K562 (cell line): ENCODE results near the gene SLC30A1. TPM values are rescaled to one million over a fixed set of nuclear protein-coding genes. Genes with fewer than 3 reads are reported as not detected.

Experiments
- ATAC-seq: fragments of 200-7000 bp; cut with Tn5 transposase; 3 replicates; pipeline ENCODE4 v1.9.1; 2020; ENCODE audit warnings: moderate library complexity
- BruUV-seq: library from RNA; stranded (reverse); fragments of 400-500 nt; replicated peaks from 2 replicates; lab custom pipeline; 2021; lab: Mats Ljungman, UMichigan
- CTCF ChIA-PET: fragments of 300-600 bp; formaldehyde crosslinking; extraction: SDS; loops from one replicate; lab custom pipeline; 2021; ENCODE audit warnings: low intra/inter-chr PET ratio; lab: Yijun Ruan, JAX
- POLR2A ChIA-PET: fragments of 300-600, 350-650 bp; sonication (Branson Sonifier 250); formaldehyde crosslinking; extraction: SDS; loops from one replicate; lab custom pipeline; 2021; ENCODE audit warnings: antibody characterized with exemption, inconsistent platforms; lab: Yijun Ruan, JAX
- DNase-seq, 4 experiments: peaks; one replicate each; pipeline versions ENCODE4 v3.0.0 to v3.0.0-alpha.2; 2011 to 2018; ENCODE audit warnings: low spot score in 3 of 4, mixed read lengths in 3 of 4; ENCODE audit errors: extremely low read depth in 1 of 4
- FAIRE-seq: peaks from 2 replicates; lab custom pipeline; 2011; peaks lifted over from hg19 to GRCh38; lab: Jason Lieb, UNC
- H2AFZ ChIP-seq: 2 replicates; pipeline ENCODE4 v1.6.0; 2011; ENCODE audit warnings: low read depth, low read length, control low read depth, inconsistent platforms
- H3K27ac ChIP-seq: fragments of 200-600 bp; 3 replicates; pipeline ENCODE4 v1.8.0; 2011; ENCODE audit warnings: low read depth, mild to moderate bottlenecking, control low read depth, inconsistent platforms, low read length, moderate library complexity, mixed read lengths; ENCODE audit errors: extremely low read depth
- H3K27me3 ChIP-seq, 2 experiments: fragments of 300-600 bp in 1 of 2; 2 replicates in 1 of 2; 3 replicates in 1 of 2; pipeline versions ENCODE4 v1.6.0 to v1.8.0; 2011; ENCODE audit warnings: inconsistent platforms in 2 of 2, low read length in 2 of 2, mild to moderate bottlenecking in 1 of 2, mixed read lengths in 1 of 2, moderate library complexity in 1 of 2; ENCODE audit not compliant: control insufficient read depth in 2 of 2, insufficient read depth in 2 of 2
- H3K36me3 ChIP-seq: fragments of 300-600 bp; 3 replicates; pipeline ENCODE4 v1.8.0; 2011; ENCODE audit warnings: mild to moderate bottlenecking, low read length, inconsistent platforms; ENCODE audit not compliant: control insufficient read depth, insufficient read depth
- H3K4me1 ChIP-seq, 2 experiments: fragments of 200-600 bp in 1 of 2; replicated peaks in 1 of 2; 2 replicates in 1 of 2; 3 replicates in 1 of 2; pipeline versions ENCODE4 v1.5.1 to v1.8.0; 2011; ENCODE audit warnings: inconsistent platforms in 2 of 2, low read length in 2 of 2, mild to moderate bottlenecking in 1 of 2, mixed read lengths in 1 of 2, moderate library complexity in 1 of 2; ENCODE audit not compliant: control insufficient read depth in 2 of 2, insufficient read depth in 2 of 2
- H3K4me2 ChIP-seq: 2 replicates; pipeline ENCODE4 v1.6.1; 2011; ENCODE audit warnings: low read length, control low read depth, inconsistent platforms, mixed read lengths; ENCODE audit not compliant: insufficient read depth
- H3K4me3 ChIP-seq: fragments of 200-600 bp; sonication (generic), shearing (Covaris generic); 2 replicates; pipeline ENCODE4 v1.5.1; 2016; ENCODE audit warnings: control low read depth, inconsistent platforms
- H3K79me2 ChIP-seq: fragments of 200-600 bp; 3 replicates; pipeline ENCODE4 v1.8.0; 2011; ENCODE audit warnings: low read length, inconsistent platforms; ENCODE audit not compliant: control insufficient read depth, insufficient read depth
- H3K9ac ChIP-seq, 2 experiments: 2 replicates each; pipeline versions ENCODE4 v1.6.0 to v1.6.1; 2011; ENCODE audit warnings: low read depth in 2 of 2, low read length in 2 of 2, control low read depth in 1 of 2, inconsistent platforms in 1 of 2, mild to moderate bottlenecking in 1 of 2, mixed read lengths in 1 of 2; ENCODE audit not compliant: insufficient read depth in 1 of 2
- H3K9me1 ChIP-seq: one replicate; pipeline ENCODE4 v1.6.0; 2011; ENCODE audit warnings: inconsistent platforms, mild to moderate bottlenecking, low read length, moderate library complexity; ENCODE audit not compliant: control insufficient read depth, insufficient read depth
- H3K9me3 ChIP-seq: replicated peaks from 2 replicates; pipeline ENCODE4 v1.5.1; 2011; ENCODE audit warnings: low read depth, low read length, inconsistent platforms; ENCODE audit not compliant: control insufficient read depth, insufficient read depth
- H4K20me1 ChIP-seq: replicated peaks from 2 replicates; pipeline ENCODE4 v1.6.1; 2011; ENCODE audit warnings: low read length, inconsistent platforms, mixed read lengths; ENCODE audit not compliant: control insufficient read depth, insufficient read depth
- HDAC1 ChIP-seq, 2 experiments: fragments of 450-650 bp; IDR thresholded peaks; 2 replicates each; pipeline ENCODE4 v1.6.1; 2016 to 2017; ENCODE audit warnings: inconsistent platforms in 1 of 2, mild to moderate bottlenecking in 1 of 2, moderate library complexity in 1 of 2
- TFAM ChIP-seq: fragments of 250-450 bp; sonication (Bioruptor Pico); conservative IDR thresholded peaks from 2 replicates; pipeline ENCODE4 v1.5.0; 2021; ENCODE audit warnings: mild to moderate bottlenecking, moderate library complexity
- WGBS: fragments of 100-300 bp; shearing (Covaris generic); methylation state at CpG from one replicate; pipeline ENCODE4 v1.1.6; 2016; ENCODE audit warnings: low coverage, mixed read lengths; ENCODE audit not compliant: insufficient coverage; ENCODE audit errors: missing lambda C conversion rate; 5-methylcytosine and 5-hydroxymethylcytosine counted together
- in situ Hi-C: fragments of 300-500 bp; cut with MboI; formaldehyde crosslinking; loops from 4 replicates; pipeline ENCODE4 v1.15.0; 2018; ENCODE audit warnings: inconsistent platforms, mixed read lengths
- intact Hi-C: fragments of 100-400 bp; cut with micrococcal nuclease; formaldehyde crosslinking; loops from 2 replicates; pipeline ENCODE4 v1.14.2; 2022
- polyA plus RNA-seq, 8 experiments: library from polyadenylated mRNA; depleted of rRNA in 4 of 8; stranded (reverse) in 5 of 8; unstranded in 3 of 8; fragments of >200 nt; fragmentation: Nextera tagmentation in 2 of 8; fragmentation: Illumina TruSeq in 1 of 8; extraction: Ambion mirVana in 2 of 8; extraction: Trizol in 1 of 8; gene quantifications; 2 replicates each; pipeline versions ENCODE4 v1.2.1 to v1.2.3, GENCODE V29; 2011 to 2014; ENCODE audit warnings: inconsistent platforms in 1 of 8, missing spikeins in 1 of 8
- total RNA-seq, 7 experiments: library from RNA; depleted of rRNA in 6 of 7; stranded (reverse); fragments of >200 nt in 6 of 7; fragmentation: Illumina TruSeq in 2 of 7; extraction: Trizol in 2 of 7; gene quantifications; 2 replicates each; pipeline versions ENCODE4 v1.2.1 to v1.2.3, GENCODE V29; 2011 to 2021; ENCODE audit warnings: low replicate concordance in 1 of 7
- TF ChIP-seq, protein P1 (sequence below), 2 experiments: fragments of 450-650 bp in 1 of 2; sonication (generic) in 1 of 2; formaldehyde crosslinking in 1 of 2; IDR thresholded peaks; 2 replicates each; pipeline versions ENCODE4 v1.7.1 to v1.9.0; 2016 to 2022; ENCODE audit warnings: inconsistent platforms in 1 of 2, mild to moderate bottlenecking in 1 of 2, missing genetic modification reagents in 1 of 2
- TF ChIP-seq, protein P2 (sequence below), 2 experiments: fragments of 450-650 bp; IDR thresholded peaks; 2 replicates each; pipeline ENCODE4 v1.6.1; 2016
- TF ChIP-seq, protein P3 (sequence below), 2 experiments: fragments of 450-650 bp; IDR thresholded peaks; 2 replicates each; pipeline ENCODE4 v1.6.1; 2018; ENCODE audit warnings: mild to moderate bottlenecking in 2 of 2, low read depth in 1 of 2; ENCODE audit not compliant: partially characterized antibody in 2 of 2

SLC30A1 gene
- total and polyA plus RNA-seq, 9 of the 15 experiments (the other 6 are each of a cell fraction or from before 2014, with no cell fraction given): 4.1 to 14.4 (median 6.6) TPM

DNA sequence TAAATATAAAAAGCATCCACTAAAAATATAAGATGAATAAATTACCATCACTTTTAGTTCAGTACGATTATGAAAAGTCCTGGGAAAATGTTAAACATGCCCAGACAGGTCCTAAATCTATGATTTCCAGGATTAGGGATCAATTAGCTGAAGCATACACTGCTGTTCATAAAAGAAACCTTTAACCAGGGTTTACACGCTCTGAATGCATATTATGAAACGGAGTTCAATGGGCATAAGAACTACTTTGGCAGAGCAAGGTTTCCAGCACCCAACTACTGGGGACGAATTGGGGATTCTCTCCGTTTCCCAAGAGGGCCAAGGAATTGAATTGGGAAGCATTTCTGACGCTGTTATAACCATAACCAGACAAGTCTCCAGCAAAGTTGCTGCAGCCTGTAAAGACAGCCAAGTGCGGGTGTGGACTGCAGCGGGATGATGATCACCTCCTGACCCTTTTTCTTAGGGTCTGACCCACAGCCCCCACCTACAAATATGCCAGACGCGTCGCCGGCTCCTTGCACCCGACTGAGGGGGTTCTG lies 1.6 kb downstream of the SLC30A1 start:
- DNase-seq (no peak), ATAC-seq (no peak), FAIRE-seq (no peak)
- H3K27me3 ChIP-seq: no peaks in the 10 kb centered on the region
- H3K27ac ChIP-seq: no peak overlapping the region; the same call in 2 of the 3 replicates
- intact Hi-C loops: loop anchor here (1.0 kb wide), 2 partner anchors 48 to 78 kb away; no protein-coding TSS in a partner anchor
- H3K36me3 ChIP-seq: peaks cover 33% of the 10 kb centered on the region
- ChIA-PET POLR2A (no interaction called here), CTCF (interaction anchor here (1.2 to 3.8 kb wide), 3 partner anchors 63 to 78 kb away, joined by 5 to 36 read pairs (median 8); no protein-coding TSS in a partner anchor)
- peak overlapping the region; percentile 92 for H2AFZ ChIP-seq
- peaks cover 20 to 21% of the 10 kb centered on the region in 2 experiments; a peak in 4 of 5 replicates for H3K4me1 ChIP-seq
- H4K20me1 ChIP-seq: peaks cover 5% of the 10 kb centered on the region
- WGBS: 2% methylated on average over 13 of the region's 13 CpGs
- in situ Hi-C loops: no loop called here
- no peaks in the 10 kb centered on the region for H3K9me3 ChIP-seq
- no TSS peak for BruUV-seq
- peak overlapping the region; percentile 95 for H3K4me2 ChIP-seq
- peaks cover 50% of the 10 kb centered on the region for H3K79me2 ChIP-seq
- H3K9ac ChIP-seq: peak overlapping the region; percentile 77 to 97
- no peaks in the 10 kb centered on the region for H3K9me1 ChIP-seq
- peak overlapping the region; percentile 75 for H3K4me3 ChIP-seq
- TF ChIP-seq, protein P1, sequence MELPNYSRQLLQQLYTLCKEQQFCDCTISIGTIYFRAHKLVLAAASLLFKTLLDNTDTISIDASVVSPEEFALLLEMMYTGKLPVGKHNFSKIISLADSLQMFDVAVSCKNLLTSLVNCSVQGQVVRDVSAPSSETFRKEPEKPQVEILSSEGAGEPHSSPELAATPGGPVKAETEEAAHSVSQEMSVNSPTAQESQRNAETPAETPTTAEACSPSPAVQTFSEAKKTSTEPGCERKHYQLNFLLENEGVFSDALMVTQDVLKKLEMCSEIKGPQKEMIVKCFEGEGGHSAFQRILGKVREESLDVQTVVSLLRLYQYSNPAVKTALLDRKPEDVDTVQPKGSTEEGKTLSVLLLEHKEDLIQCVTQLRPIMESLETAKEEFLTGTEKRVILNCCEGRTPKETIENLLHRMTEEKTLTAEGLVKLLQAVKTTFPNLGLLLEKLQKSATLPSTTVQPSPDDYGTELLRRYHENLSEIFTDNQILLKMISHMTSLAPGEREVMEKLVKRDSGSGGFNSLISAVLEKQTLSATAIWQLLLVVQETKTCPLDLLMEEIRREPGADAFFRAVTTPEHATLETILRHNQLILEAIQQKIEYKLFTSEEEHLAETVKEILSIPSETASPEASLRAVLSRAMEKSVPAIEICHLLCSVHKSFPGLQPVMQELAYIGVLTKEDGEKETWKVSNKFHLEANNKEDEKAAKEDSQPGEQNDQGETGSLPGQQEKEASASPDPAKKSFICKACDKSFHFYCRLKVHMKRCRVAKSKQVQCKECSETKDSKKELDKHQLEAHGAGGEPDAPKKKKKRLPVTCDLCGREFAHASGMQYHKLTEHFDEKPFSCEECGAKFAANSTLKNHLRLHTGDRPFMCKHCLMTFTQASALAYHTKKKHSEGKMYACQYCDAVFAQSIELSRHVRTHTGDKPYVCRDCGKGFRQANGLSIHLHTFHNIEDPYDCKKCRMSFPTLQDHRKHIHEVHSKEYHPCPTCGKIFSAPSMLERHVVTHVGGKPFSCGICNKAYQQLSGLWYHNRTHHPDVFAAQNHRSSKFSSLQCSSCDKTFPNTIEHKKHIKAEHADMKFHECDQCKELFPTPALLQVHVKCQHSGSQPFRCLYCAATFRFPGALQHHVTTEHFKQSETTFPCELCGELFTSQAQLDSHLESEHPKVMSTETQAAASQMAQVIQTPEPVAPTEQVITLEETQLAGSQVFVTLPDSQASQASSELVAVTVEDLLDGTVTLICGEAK (IDR thresholded peaks at IDR 0.05): 0 out of 2 replicates have a peak, but pooled peaks have one; percentile 11
- TF ChIP-seq, protein P1 (CRISPR knock-in tag; IDR thresholded peaks at IDR 0.05): no peak
- TF ChIP-seq HDAC1 (IDR thresholded peaks at IDR 0.05): 0 out of 4 replicates have a peak, but pooled peaks of 1 of the 2 experiments have one; percentile 41
- no peak for TF ChIP-seq TFAM (CRISPR knock-in tag)
- TF ChIP-seq, protein P2, sequence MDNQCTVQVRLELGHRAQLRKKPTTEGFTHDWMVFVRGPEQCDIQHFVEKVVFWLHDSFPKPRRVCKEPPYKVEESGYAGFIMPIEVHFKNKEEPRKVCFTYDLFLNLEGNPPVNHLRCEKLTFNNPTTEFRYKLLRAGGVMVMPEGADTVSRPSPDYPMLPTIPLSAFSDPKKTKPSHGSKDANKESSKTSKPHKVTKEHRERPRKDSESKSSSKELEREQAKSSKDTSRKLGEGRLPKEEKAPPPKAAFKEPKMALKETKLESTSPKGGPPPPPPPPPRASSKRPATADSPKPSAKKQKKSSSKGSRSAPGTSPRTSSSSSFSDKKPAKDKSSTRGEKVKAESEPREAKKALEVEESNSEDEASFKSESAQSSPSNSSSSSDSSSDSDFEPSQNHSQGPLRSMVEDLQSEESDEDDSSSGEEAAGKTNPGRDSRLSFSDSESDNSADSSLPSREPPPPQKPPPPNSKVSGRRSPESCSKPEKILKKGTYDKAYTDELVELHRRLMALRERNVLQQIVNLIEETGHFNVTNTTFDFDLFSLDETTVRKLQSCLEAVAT (IDR thresholded peaks at IDR 0.05): 0 out of 4 replicates have a peak, but pooled peaks of 1 of the 2 experiments have one; percentile 13
- TF ChIP-seq, protein P3, sequence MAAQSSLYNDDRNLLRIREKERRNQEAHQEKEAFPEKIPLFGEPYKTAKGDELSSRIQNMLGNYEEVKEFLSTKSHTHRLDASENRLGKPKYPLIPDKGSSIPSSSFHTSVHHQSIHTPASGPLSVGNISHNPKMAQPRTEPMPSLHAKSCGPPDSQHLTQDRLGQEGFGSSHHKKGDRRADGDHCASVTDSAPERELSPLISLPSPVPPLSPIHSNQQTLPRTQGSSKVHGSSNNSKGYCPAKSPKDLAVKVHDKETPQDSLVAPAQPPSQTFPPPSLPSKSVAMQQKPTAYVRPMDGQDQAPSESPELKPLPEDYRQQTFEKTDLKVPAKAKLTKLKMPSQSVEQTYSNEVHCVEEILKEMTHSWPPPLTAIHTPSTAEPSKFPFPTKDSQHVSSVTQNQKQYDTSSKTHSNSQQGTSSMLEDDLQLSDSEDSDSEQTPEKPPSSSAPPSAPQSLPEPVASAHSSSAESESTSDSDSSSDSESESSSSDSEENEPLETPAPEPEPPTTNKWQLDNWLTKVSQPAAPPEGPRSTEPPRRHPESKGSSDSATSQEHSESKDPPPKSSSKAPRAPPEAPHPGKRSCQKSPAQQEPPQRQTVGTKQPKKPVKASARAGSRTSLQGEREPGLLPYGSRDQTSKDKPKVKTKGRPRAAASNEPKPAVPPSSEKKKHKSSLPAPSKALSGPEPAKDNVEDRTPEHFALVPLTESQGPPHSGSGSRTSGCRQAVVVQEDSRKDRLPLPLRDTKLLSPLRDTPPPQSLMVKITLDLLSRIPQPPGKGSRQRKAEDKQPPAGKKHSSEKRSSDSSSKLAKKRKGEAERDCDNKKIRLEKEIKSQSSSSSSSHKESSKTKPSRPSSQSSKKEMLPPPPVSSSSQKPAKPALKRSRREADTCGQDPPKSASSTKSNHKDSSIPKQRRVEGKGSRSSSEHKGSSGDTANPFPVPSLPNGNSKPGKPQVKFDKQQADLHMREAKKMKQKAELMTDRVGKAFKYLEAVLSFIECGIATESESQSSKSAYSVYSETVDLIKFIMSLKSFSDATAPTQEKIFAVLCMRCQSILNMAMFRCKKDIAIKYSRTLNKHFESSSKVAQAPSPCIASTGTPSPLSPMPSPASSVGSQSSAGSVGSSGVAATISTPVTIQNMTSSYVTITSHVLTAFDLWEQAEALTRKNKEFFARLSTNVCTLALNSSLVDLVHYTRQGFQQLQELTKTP (IDR thresholded peaks at IDR 0.05; ENCODE audit: low read depth in 1 of 2, partially characterized antibody in 2 of 2): peak in 1 of 2 experiments; percentile 30
